CD4-positive, alpha-beta T cell treated with Interleukin-1 beta for 1 hour (primary cell): ENCODE data around the gene TENT4A.
A peak's percentile ranks its signal among the peaks of the same experiment; 100 is the strongest.

Source experiments
- DNase-seq, 2 donors: peaks; one replicate each; pipeline ENCODE4 v3.0.0-alpha.2; 2020 to 2022

TENT4A gene

DNA sequence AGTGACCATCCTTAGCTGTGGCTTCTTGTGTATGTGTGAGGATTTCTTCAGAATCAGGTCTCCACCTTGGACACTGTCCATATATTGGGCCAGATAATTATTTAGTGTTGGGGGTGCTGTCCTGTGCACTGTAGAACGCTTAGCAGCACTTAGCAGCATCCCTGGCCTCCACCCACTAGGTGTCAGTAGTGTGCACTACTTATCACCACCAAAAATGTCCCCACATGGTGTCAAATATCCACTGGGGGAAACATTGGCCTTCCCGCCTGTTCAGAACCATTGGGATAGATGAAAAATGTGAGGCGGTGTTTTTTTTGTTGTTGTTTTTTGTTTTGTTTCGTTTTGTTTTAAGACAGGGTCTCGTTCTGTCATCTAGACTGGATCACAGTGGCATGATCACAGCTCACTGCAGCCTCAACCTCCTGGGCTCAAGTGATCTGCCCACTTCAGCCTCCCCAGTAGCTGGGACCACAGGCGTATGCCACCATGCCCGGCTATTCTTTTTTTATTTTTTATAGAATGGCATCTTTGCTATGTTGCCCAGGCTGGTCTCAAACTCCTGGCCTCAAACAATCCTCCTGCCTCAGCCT, 67.7 kb downstream of the TENT4A start:
- DNase-seq = peak in 1 of 2 donors; percentile 32

DNA sequence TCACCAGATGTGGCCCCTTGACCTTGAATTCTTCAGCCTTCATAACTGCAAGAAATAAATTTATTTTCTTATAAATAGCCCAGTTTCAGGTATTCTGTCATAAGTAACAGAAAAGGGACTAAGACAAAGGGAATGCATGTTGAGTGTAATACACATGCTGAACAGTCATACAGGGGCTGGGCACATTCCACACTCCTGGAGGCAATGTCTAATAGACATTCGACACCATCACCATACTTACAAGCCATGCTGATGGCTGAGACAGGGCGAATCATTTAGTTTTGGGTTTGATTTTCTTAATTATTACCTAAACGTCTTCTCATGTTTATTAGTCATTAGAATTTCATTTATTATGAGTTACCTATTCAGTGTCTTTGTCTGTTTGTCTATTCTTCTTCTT, 68.5 kb downstream of the TENT4A start:
- DNase-seq = no peak

DNA sequence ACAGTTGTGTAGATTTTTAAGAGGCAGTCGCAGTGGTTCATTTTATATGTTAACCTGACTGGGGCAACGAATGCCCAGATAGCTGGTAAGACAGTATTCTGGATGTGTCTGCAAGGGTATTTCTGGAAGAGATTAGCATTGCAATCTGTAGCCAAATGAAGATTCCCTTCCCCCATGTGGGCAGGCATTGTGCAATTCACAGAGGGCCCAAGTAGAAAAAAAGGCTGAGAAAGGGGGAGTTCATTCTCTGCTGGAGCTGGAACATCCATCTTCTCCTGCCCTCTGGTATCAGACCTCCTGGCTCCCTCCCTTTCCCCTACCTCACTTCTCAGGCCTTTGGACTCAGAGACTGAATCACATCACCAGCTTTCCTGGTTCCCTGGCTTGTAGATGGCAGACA, 70.6 kb downstream of the TENT4A start:
- DNase-seq = no peak

- no peak for DNase-seq
Measured at GRCh38 chr5:6784481-6784880, 71.2 kb downstream of the TENT4A start.

DNA sequence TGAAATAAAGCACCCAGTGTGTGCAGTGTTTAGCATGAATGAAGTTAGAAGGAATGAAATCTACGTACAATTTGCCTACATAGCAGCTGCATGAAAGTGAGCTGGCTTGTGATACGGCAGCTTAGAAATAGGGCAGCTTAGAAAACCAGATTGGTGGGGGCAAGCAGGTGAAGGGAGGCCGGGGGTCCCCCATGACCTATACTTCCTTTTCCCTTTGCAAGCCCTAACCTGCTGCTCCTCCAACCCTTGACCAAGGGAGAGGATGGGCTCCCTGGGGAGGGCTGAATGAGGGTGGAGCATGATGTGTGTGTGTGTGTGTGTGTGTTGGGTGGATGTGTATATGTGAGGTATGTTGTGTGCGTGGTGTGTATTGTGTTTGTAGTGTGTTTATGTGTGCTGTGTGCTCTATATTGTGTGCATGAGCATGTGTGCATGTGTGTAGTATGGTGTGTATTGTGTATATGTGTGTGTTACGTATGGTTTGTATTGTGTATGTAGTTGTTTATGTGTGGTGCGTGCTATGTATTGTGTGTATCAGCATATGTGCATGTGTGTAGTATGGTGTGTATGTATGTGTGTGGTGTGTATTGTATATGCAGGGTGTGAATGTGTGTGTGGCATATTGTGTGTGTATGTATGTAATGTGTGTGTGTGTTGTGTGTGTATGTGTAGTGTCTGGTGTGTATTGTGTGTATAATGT, 72.1 kb downstream of the TENT4A start:
- DNase-seq = no peak

- DNase-seq = no peak
Measured at GRCh38 chr5:6785861-6786180, 72.6 kb downstream of the TENT4A start.

DNA sequence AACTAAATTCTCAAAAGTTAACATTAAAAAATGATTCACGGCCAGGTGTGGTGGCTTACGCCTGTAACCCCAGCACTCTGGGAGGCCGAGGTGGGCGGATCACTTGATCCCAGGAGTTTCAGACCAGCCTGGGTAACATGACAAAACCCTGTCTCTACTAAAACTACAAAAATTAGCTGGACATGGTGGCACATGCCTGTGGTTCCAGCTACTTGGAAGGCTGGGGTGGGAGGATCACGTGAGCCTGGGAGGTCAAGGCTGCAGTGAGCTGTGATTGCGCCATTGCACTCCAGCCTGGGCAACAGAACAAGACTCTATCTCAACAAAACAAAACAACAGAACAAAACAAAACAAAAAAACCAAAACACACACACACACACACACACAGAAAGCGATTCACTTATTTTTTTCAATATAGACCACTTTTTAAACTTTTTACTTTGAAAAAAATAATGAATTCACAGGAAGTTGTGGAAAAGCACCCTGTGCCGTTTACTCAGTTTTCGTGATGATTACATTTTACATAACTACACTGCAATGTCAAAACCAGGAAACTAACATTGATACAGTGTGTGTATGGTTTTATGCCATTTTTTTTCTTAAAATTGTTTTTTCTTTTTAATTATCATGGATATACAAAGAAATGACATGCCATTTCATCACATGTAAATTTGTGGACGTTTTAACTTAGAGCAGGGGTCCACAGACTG, 73.7 kb downstream of the TENT4A start:
- DNase-seq = no peak

- DNase-seq = no peak
Measured at GRCh38 chr5:6787941-6788340, 74.7 kb downstream of the TENT4A start.

GRCh38 chr5:6788439-6788838, 75.2 kb downstream of the TENT4A start:
- no peak for DNase-seq

DNA sequence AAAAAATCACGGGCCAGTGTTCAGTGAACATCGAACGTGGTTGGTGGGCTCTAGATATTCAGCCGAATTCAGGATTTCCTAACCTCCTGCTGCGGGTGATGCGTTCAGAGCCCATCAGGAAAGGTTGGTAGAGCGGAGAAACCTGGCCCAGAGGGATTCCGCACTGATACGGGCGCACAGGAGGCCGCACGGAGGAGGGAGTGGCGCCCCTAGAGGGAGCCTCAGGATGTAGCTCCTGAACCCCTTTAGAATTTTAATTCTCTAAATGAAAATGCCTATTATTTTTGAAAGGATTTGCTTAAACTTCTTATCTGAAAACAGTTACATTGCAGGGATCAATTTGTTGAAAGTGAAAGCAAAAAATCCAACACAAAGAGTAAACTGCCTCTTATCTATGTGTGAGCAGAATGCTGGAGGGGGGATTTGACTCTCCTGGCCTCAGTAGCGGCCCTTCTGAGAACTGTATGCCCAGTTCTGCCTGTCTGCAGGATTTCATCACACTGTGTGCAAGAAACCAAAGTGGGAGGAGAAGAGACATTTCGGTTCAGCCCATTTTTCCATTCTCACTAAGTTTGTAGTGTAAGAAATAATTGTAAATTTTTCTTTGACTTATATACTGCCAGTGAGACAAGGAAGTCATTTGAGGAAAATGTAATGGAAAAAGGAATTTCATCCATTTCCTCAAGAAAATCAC, 75.9 kb downstream of the TENT4A start:
- DNase-seq = no peak

DNA sequence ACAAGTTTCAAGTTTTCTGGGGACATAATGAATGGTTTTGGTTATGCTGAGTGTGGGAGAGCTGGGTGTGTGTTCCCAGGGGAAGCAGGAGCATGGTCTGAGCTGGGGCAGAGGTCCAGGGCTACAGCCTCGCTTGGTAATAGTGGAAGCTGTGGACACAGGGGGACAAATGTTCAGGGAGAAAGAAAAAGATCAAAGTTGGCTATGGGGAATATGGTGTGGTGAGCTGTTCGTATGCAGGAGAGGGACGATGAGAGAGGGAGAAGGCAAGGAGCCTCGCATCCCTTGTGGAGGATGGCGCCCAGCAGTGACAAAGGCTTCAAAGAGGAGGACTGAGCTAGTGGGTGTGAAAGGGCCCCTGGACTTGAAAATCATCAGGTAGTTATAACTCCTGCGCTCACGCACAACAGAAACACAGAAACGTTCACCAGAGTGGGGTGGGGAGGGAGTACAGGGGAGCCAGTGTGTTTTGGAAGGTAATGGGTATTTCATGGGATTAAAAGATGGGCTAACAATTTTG, 77.2 kb downstream of the TENT4A start:
- DNase-seq = no peak

DNA sequence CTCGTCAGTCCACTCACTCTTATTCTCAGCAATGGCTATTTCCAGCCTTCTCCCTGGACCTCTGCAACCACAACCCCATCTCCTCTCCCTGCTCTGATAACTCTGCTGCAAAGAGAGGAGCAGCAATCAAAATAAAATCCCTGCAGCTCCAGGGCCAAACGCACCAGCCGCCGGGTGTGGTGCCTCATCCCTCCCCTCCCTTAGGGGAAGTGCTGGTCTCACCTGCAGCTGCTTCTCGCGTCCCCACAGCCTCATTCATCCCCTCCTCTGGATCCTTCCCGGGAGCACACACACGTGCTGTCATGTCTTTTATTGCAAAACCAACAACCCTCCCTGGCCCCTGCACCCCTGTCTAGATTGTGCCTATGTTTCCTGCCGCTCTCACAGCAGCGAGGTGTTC, 77.8 kb downstream of the TENT4A start:
- DNase-seq = no peak

- no peak for DNase-seq
Measured at GRCh38 chr5:6792376-6792775, 79.1 kb downstream of the TENT4A start.

DNA sequence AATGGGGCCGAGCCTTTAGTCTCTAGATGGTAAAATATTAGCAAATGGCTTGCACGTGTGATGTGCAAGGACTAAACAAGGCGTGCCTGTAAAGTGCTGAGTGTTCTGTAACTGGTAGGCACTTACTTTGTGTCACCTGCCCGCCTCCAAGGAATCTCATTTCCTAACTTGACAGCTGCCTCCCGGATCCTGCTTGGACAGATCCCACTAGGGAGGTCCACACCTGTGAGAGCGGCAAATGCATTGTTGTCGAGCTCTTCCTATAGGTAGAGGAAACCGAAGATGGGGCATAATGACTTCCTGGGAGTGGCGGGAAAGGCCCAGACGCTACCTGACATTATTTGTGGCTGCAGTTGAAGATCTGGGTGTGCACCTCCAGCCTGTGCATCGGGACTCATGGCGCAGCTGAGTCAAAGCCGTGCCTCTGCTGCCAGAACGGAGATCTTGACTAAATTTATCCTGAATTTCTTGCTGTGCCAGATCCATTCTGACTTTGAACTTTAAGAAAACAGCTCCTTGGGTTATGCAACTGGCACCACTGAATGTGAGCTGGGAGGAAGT, 79.8 kb downstream of the TENT4A start:
- DNase-seq = no peak

DNA sequence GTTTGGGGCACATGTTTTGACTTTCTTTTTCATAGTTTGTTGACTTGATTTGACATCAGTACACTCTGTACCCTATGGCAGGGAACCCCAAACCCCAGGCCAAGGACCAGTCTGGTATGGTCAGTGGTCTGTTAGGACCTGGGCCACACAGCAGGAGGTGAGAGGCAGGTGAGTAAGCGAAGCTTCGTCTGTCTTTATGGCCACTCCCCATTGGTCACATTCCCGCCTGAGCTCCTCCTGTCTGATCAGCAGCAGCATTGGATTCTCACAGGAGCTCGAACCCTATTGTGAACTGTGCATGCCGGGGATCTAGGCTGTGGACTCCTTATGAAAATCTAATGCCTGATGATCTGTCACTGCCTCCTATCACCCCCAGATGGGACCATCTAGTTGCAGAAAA, 88.0 kb downstream of the TENT4A start:
- DNase-seq = no peak

DNA sequence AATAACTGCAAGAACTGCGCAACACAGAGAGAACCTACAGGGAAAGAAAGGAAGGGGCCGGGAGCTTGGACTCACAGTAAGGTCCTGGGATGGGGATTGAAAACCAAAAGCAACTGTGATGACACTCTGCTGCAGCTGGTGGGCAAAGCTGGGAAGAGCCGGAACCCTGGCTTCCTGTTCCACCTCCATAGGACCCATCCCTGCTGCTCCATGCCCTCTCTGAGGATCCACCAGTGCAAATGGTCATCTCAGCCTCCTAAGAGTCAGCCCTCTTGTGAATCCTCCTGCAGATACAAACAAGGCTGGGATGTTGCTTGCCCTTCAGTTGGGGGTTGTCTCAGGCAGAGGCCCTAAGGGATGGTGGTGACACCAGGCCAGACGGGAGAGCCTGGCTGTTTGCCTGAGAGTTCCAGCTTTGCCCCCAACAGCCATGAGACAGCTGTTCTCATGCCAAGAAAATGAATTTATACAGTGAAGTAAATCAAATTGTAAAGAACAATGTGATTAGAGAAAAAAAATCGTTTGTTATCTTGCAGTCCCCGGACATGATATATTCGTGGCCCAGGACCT, 90.8 kb downstream of the TENT4A start:
- no peak for DNase-seq

- no peak for DNase-seq
Measured at GRCh38 chr5:6804766-6805501, 91.7 kb downstream of the TENT4A start.

DNA sequence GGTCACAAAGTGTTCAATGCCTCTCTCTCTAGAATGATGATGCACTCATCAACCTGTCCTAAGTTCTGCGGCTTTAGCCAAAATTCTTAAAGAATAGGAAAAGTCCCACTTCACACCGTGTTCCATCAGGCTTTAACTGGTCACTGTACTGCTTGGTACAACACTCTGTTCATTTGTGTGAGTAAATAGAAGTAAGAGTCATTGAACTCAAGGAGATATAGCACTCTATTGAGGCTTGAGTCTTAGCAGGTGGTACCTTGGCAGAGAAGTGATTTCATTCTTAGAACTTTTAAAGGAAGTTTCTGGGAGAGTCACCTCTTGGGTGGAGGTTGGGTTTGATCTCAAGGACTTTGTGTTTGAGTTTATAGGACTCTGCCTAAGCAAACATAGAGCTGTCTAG, 92.6 kb downstream of the TENT4A start:
- no peak for DNase-seq
